ENCODE results near the gene SSTR4.

Gene SSTR4

DNA sequence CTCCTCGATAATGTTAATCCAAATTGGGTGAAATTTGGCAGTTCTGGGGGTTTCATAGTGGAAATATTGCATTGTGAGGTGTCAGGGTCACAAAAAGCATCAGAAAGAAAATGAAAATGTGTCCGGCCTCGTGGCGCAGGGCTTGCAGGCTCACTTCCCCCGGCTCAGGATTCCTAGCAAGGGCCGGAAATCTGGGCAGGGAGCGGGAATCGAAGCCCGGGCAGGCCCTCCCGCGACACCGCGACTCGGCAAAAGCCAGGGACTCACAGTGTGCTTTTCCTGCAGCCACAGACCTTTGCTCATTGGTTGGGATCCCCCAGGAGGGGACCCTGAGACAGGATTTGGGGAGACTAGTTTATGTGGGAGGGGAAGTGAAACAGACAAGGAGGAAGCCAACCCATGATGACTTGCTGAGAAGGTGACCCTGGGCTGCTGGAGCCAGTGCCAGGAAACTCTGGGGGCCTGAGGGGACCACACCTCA is 51.9 kb downstream of the SSTR4 start:
- no peak for DNase-seq (ENCODE audit: low read depth in 3 of 3)

DNA sequence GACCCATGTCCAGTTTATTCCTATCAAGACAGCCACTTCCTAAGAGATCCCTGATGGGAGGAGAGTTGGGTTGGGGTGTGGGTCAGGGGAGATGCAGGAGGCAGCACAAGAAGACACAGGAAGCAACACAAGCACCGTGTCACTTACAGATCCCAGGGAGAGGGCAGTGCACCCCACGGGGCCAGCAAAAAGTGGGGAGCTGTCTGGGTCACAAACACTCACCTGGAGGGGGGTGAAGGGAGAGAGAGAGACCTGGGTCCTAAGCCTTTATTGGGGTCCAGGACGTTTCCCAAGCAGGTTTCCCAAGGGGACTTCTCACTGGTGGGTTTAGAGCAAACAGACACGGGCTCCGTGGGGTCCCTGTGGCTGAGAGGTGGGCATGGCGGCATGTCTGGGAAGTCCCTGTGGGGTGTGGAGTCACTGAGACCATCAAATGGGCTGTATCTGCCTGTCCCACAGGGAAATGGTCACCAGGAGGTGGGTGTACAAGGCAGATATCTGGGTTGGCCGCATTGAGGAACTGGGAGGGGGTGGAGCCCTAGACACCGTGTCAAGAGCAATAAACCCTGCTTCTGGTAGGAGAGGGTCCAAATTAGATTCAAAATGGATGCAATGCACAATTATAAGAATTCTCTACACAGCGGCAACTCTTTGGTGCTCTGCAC is 52.6 kb downstream of the SSTR4 start:
- no peak for DNase-seq (ENCODE audit: low read depth in 3 of 3)
